Left ventricle myocardium inferior (tissue), 1 donor: ENCODE measurements around the gene ANKRD33B. TPM values are rescaled to one million over a fixed set of nuclear protein-coding genes. Genes with fewer than 3 reads are reported as not detected.

Experiments used
- DNase-seq: peaks from one replicate; pipeline ENCODE4 v3.0.0-alpha.2; 2020
- H3K27ac ChIP-seq: fragments of 200-600 bp; replicated peaks from 2 replicates; pipeline ENCODE4 v1.8.0; 2021
- H3K27me3 ChIP-seq: fragments of 200-600 bp; 2 replicates; pipeline ENCODE4 v1.8.0; 2021; ENCODE audit warnings: low read depth
- H3K36me3 ChIP-seq: fragments of 200-600 bp; 2 replicates; pipeline ENCODE4 v1.8.0; 2021
- H3K4me1 ChIP-seq: fragments of 200-600 bp; 2 replicates; pipeline ENCODE4 v1.8.0; 2021
- H3K4me3 ChIP-seq: fragments of 200-600 bp; 2 replicates; pipeline ENCODE4 v1.8.0; 2021; ENCODE audit warnings: mild to moderate bottlenecking, moderate library complexity
- H3K9me3 ChIP-seq: fragments of 200-600 bp; replicated peaks from 2 replicates; pipeline ENCODE4 v1.8.0; 2021
- intact Hi-C: fragments of 100-400 bp; cut with micrococcal nuclease; formaldehyde crosslinking; loops from one replicate; pipeline ENCODE4 v1.11.0; 2022
- total RNA-seq: library from RNA; stranded (reverse); fragmentation: NEBNext Ultra II Directional; extraction: Animal tissue kit (Norgen Biotek cat#: 25700); gene quantifications from one replicate; pipeline ENCODE4 v1.2.1, GENCODE V29; 2021
- TF ChIP-seq, protein P1 (sequence below): fragments of 200-600 bp; IDR thresholded peaks from 2 replicates; pipeline ENCODE4 v1.8.0; 2021; ENCODE audit warnings: antibody characterized with exemption, mild to moderate bottlenecking, borderline replicate concordance
- donor health status: DM: no; HTN: yes; CAD: no; lungs with severe emphysema.

Gene ANKRD33B
- total RNA-seq, 1 donor from 2014 or later: 15.2 TPM

DNA sequence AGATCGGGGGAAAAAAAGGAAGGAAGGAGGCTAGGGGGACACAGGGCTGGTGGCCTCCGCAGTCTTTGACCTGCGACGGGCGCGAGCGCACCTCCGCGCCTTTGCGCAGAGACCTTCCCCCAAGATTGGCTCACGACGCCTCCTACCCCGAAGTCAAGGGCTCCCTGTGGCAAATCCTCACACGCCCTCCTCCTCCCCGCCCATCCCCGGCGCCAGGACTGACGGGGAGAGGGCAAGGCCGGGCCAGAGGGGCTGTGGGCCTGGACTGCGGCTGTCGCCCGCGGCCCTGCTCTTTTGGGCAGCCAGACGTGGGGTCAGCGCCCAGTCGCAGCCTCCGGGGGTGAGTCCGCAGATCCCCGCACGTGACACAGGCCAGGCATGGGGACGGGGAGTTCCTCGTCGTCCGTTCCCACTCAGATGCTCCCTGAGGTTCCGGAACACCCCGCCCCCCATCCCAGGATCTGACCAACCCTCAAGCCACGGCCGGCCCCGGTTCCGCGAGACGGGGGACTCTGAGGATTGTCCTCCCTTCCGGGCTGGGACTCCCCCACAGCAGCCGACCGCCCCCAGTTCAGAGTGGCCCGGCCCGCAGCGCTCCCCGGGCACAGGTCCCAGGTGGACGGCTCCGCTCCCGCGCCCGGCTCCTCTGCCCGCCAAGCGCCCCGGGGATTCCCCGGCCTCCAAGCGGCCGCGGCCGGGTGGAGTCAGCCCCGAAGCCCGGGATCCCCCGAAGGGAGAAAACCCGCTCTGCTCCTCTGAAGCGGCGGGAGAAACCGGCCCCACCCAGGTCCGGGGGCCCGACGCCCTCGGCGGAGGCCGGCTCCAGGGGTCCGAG is 543 bp upstream of the ANKRD33B start:
- peaks cover 53% of the 10 kb centered on the region for H3K4me1 ChIP-seq
- peak overlapping the region; percentile 87 for H3K27ac ChIP-seq
- H3K9me3 ChIP-seq: no peaks in the 10 kb centered on the region
- peak overlapping the region; percentile 92 for H3K4me3 ChIP-seq
- TF ChIP-seq, protein P1, sequence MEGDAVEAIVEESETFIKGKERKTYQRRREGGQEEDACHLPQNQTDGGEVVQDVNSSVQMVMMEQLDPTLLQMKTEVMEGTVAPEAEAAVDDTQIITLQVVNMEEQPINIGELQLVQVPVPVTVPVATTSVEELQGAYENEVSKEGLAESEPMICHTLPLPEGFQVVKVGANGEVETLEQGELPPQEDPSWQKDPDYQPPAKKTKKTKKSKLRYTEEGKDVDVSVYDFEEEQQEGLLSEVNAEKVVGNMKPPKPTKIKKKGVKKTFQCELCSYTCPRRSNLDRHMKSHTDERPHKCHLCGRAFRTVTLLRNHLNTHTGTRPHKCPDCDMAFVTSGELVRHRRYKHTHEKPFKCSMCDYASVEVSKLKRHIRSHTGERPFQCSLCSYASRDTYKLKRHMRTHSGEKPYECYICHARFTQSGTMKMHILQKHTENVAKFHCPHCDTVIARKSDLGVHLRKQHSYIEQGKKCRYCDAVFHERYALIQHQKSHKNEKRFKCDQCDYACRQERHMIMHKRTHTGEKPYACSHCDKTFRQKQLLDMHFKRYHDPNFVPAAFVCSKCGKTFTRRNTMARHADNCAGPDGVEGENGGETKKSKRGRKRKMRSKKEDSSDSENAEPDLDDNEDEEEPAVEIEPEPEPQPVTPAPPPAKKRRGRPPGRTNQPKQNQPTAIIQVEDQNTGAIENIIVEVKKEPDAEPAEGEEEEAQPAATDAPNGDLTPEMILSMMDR: no peak
- DNase-seq: peak; percentile 62
- intact Hi-C loops: loop anchor here (10.0 kb wide), 1 partner anchor 99 kb away; no protein-coding TSS in a partner anchor
- no peaks in the 10 kb centered on the region for H3K36me3 ChIP-seq
- no peaks in the 10 kb centered on the region for H3K27me3 ChIP-seq

DNA sequence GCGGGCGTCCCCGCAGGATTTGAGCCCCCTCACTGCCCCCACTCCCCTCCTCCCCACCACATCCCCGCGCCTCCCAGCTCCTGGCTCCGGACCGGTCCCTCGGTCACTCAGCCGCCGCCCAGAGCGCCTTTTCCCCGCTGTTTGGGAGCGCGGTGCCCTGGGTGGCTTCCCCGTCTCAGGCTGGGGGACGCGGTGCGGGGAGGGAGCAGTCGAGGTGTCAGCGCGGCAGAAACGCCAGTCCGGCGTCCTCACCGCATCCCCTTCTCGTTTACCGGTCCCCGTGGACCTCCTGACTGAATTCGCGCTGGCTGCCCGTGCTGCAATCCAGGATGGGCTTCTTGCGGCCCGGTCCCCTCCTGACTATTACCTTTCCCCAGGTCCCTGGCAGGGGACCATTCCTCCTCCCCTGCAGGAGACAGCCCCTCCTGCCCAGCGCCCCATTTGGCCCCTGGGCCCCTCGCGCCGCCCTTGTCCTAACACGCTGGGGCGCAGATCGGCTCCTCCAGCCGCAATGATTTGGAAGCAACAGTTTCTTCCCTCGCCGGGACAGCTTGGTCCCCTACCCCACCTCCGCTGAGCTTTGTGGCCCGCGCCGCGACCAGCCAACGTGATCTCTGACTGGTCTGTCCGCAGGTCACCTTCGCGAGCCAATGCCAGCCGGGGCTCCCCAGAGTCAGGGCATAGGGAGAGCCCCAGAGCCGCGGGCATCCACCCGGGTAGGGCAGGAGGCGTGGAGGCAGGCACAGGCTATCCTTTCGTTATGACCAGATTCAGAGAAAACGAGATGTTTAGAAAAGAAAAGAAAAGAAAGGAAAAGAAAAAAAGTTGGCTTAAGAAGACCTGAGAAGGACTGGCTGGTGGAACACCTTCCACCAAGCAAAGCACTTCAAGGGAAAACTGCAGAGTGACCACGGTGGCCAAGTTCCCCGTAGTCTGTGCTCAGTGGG is 1.2 kb downstream of the ANKRD33B start:
- Histone ChIP-seq H3K36me3 (no peaks in the 10 kb centered on the region), H3K27me3 (no peaks in the 10 kb centered on the region), H3K4me3 (peak overlapping the region; percentile 92), H3K4me1 (peaks cover 53% of the 10 kb centered on the region), H3K9me3 (no peaks in the 10 kb centered on the region), H3K27ac (peak overlapping the region; percentile 87)
- peak; percentile 44 for DNase-seq
- TF ChIP-seq, protein P1: no peak
- intact Hi-C loops: loop anchor here (10.0 kb wide), 1 partner anchor 100 kb away; no protein-coding TSS in a partner anchor

DNA sequence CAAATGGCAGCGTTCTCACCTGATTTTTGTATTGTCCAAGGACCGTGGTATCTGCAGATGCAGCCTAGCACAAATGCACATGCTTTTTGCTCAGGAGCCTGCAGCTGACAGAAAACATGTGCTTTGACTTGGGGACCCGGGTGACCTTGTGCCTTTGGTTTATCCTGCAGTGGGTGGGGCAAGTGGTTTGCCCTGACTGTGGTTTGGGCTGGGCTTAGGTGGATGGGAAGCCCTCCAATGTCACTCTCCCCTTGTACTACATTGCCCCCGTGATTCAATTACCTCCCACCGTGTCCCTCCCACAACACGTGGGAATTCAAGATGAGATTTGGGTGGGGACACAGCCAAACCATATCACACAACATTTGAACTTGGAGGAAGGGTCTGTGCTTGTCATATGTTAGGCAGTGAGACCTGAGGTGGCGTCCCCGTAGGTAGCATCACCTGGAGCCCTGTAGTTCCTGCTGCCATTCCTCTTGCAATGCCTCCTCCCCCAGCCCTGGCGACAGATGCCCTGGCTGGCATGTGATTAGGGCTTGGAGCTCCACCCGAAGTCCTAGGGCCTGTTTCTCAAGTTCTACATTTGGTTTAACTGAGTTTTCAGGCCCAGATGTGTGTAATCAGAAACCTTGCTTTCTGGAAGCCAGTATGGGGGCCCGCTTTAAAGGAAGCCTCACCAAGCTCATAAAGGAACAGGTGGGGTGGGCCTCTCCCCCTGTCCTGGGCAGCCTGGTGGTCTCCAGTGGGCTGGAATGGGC is 2.1 kb downstream of the ANKRD33B start:
- H3K4me3 ChIP-seq: peak overlapping the region; percentile 92
- TF ChIP-seq, protein P1: no peak
- H3K27ac ChIP-seq: peak overlapping the region; percentile 87
- H3K9me3 ChIP-seq: no peaks in the 10 kb centered on the region
- peaks cover 53% of the 10 kb centered on the region for H3K4me1 ChIP-seq
- no peak for DNase-seq
- H3K27me3 ChIP-seq: no peaks in the 10 kb centered on the region
- H3K36me3 ChIP-seq: no peaks in the 10 kb centered on the region
- intact Hi-C loops: loop anchor here (10.0 kb wide), 1 partner anchor 101 kb away; no protein-coding TSS in a partner anchor

DNA sequence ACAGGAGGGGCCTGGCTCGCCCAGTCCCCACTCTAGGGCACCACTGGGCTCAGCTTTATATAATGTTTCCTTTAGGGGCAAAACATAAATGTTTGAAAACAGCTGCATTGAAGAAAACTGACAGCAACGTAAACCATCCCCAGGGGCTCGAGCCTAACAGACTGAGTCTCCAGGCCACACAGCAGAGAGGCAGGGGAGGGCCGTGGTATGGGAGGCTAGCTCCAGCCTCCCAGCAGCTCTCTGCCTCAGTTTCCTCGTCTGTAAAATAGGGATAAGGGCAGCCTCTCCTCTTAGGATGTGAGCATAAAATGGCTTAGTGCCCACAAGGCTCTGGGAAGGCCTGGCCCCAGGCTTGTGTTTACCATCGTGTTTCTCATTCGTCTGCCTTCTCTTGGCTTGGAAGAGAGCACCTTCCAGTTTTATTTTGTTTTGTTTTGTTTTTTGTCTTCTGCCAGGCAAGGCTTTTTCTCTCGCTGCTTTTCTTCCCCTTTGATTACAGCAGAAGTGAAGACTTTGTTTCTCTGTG is 2.7 kb downstream of the ANKRD33B start:
- Histone ChIP-seq H3K27me3 (no peaks in the 10 kb centered on the region), H3K9me3 (no peaks in the 10 kb centered on the region), H3K4me1 (peaks cover 53% of the 10 kb centered on the region), H3K27ac (peak overlapping the region; percentile 87), H3K36me3 (no peaks in the 10 kb centered on the region), H3K4me3 (peak overlapping the region; percentile 92)
- no peak for DNase-seq
- TF ChIP-seq, protein P1: no peak
- intact Hi-C loops: loop anchor here (10.0 kb wide), 1 partner anchor 102 kb away; no protein-coding TSS in a partner anchor
